Measurements from ENCODE around the gene MRGPRF. TPM values are rescaled to one million over a fixed set of nuclear protein-coding genes. Genes with fewer than 3 reads are reported as not detected.

MRGPRF gene
- total and polyA plus RNA-seq, 2 donors (not counting 1 experiment from before 2014, with no cell fraction given): not detected

DNA sequence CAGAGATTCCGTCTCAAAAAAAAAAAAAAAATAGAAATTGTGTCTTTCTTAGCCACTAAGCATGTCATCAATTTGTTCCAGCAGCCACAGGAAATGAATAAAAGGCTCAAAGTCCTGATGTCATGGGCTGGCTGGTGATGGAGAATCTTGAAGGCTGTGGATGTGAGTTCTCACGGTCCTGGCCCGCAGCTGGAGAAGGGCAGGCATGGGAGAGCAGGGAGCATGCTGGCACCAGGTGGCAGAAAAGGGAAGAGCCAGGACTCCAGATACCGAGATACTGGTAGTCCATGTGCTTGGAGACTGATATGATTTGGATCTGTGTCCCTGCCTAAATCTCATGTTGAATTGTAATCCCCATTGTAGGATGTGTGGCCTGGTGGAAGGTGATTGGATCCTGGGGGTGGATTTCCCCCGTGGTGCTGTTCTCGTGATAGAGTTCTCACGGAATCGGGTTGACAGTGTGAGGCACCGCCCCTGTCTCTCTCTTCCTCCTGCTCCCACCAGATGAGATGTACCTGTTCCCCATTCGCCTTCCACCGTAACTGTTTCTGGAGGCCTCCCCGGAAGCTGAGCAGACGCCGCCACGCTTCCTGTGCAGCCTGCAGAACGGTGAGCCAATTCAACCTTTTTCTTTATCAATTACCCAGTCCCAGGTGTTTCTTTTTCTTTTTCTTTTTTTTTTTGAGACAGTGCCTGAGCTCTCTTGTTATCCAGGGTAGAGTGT is 50.4 kb downstream of the MRGPRF start:
- ChIA-PET POLR2A (no interaction called here), CTCF (no interaction called here)
- DNase-seq: peak; percentile 39
- Mint-ChIP-seq H3K4me3 (peak overlapping the region; percentile 18), H3K27me3 (peaks cover 4% of the 10 kb centered on the region), H3K9me3 (ENCODE audit: insufficient read depth) (peaks cover 4% of the 10 kb centered on the region), H3K27ac (peak overlapping the region; percentile 61), H3K4me1 (peaks cover 8% of the 10 kb centered on the region)
- 53% methylated on average over 11 of the region's 16 CpGs for WGBS (ENCODE audit: insufficient coverage)
- Histone ChIP-seq H3K4me2 (replicated peaks; ENCODE audit: low read depth, low read length, poor library complexity, severe bottlenecking) (peak overlapping the region; percentile 1), H3K4me3 (ENCODE audit: control extremely low read depth in 1 of 5, extremely low read depth in 1 of 5, insufficient read depth in 1 of 5, low read depth in 2 of 5, low read length in 4 of 5) (no peak overlapping the region), H3K27me3 (replicated peaks in 1 of 4; ENCODE audit: control extremely low read depth in 1 of 4, control insufficient read depth in 3 of 4, insufficient read depth in 4 of 4, low read length in 3 of 4) (peaks cover 0 to 1% (median under 1%) of the 10 kb centered on the region in 4 experiments), H2AFZ (ENCODE audit: insufficient read depth, low read depth, low read length, poor library complexity, severe bottlenecking) (no peak overlapping the region), H3K79me2 (ENCODE audit: control insufficient read depth, insufficient read depth, low read length) (no peaks in the 10 kb centered on the region), H3K36me3 (replicated peaks in 1 of 2; ENCODE audit: control extremely low read depth in 1 of 2, control insufficient read depth in 1 of 2, extremely low read depth in 1 of 2, insufficient read depth in 2 of 2, low read length in 1 of 2) (no peaks in the 10 kb centered on the region), H3K9me3 (ENCODE audit: control extremely low read depth in 1 of 3, control insufficient read depth in 2 of 3, insufficient read depth in 1 of 3, low read length in 2 of 3) (peaks cover 0 to 15% (median 0%) of the 10 kb centered on the region in 3 donors), H3K9ac (ENCODE audit: low read length) (no peak overlapping the region), H3K27ac (ENCODE audit: low read length in 2 of 2) (no peak overlapping the region), H4K20me1 (ENCODE audit: control insufficient read depth, insufficient read depth, low read length, poor library complexity, severe bottlenecking) (no peaks in the 10 kb centered on the region), H3K4me1 (ENCODE audit: control insufficient read depth in 2 of 2, insufficient read depth in 2 of 2, low read length in 2 of 2) (peaks cover 0 to 8% of the 10 kb centered on the region in 2 donors)
- TF ChIP-seq CTCF (IDR thresholded peaks at IDR 0.05) (no peak), EZH2 (IDR thresholded peaks at IDR 0.05; ENCODE audit: borderline replicate concordance, insufficient read depth, low read depth, low read length, poor library complexity, severe bottlenecking) (no peak)
- no peak for ATAC-seq (ENCODE audit: low read depth)
- intact Hi-C loops (cut with micrococcal nuclease): no loop called here

GRCh38 chr11:68961245-68961644 is 51.8 kb downstream of the MRGPRF start:
- no peak overlapping the region for H3K4me3 Mint-ChIP-seq

More at GRCh38 chr11:68961245-68961644, 51.8 kb downstream of the MRGPRF start:
- Mint-ChIP-seq H3K9me3 (ENCODE audit: insufficient read depth) (peaks cover 4% of the 10 kb centered on the region), H3K27ac (no peak overlapping the region), H3K27me3 (peaks cover 3% of the 10 kb centered on the region), H3K4me1 (peaks cover 11% of the 10 kb centered on the region)
- H3K4me3 ChIP-seq (ENCODE audit: control extremely low read depth in 1 of 5, extremely low read depth in 1 of 5, insufficient read depth in 1 of 5, low read depth in 2 of 5, low read length in 4 of 5): no peak overlapping the region
- no peak overlapping the region for H3K27ac ChIP-seq (ENCODE audit: low read length in 2 of 2)
- H3K79me2 ChIP-seq (ENCODE audit: control insufficient read depth, insufficient read depth, low read length): no peaks in the 10 kb centered on the region
- no peak overlapping the region for H3K9ac ChIP-seq (ENCODE audit: low read length)
- H3K27me3 ChIP-seq (replicated peaks in 1 of 4; ENCODE audit: control extremely low read depth in 1 of 4, control insufficient read depth in 3 of 4, insufficient read depth in 4 of 4, low read length in 3 of 4): peaks cover 0 to 7% (median 0%) of the 10 kb centered on the region in 4 experiments
- TF ChIP-seq EZH2 (IDR thresholded peaks at IDR 0.05; ENCODE audit: borderline replicate concordance, insufficient read depth, low read depth, low read length, poor library complexity, severe bottlenecking) (no peak), CTCF (IDR thresholded peaks at IDR 0.05) (no peak)
- ChIA-PET CTCF (interaction anchor here (0.6 kb wide), 1 partner anchor 14 kb away, joined by 3 read pairs; no protein-coding TSS in a partner anchor), POLR2A (no interaction called here)
- WGBS (ENCODE audit: insufficient coverage): 90% methylated on average over 5 of the region's 8 CpGs
- no peak overlapping the region for H2AFZ ChIP-seq (ENCODE audit: insufficient read depth, low read depth, low read length, poor library complexity, severe bottlenecking)
- intact Hi-C loops (cut with micrococcal nuclease): no loop called here
- H3K9me3 ChIP-seq (ENCODE audit: control extremely low read depth in 1 of 3, control insufficient read depth in 2 of 3, insufficient read depth in 1 of 3, low read length in 2 of 3): peaks cover 0 to 20% (median 0%) of the 10 kb centered on the region in 3 donors
- H3K4me1 ChIP-seq (ENCODE audit: control insufficient read depth in 2 of 2, insufficient read depth in 2 of 2, low read length in 2 of 2): peaks cover 0 to 11% of the 10 kb centered on the region in 2 donors
- no peak for DNase-seq
- H3K4me2 ChIP-seq (replicated peaks; ENCODE audit: low read depth, low read length, poor library complexity, severe bottlenecking): no peak overlapping the region
- no peaks in the 10 kb centered on the region for H3K36me3 ChIP-seq (replicated peaks in 1 of 2; ENCODE audit: control extremely low read depth in 1 of 2, control insufficient read depth in 1 of 2, extremely low read depth in 1 of 2, insufficient read depth in 2 of 2, low read length in 1 of 2)
- no peak for ATAC-seq (ENCODE audit: low read depth)
- no peaks in the 10 kb centered on the region for H4K20me1 ChIP-seq (ENCODE audit: control insufficient read depth, insufficient read depth, low read length, poor library complexity, severe bottlenecking)

All from B cell (primary cell).